SK-N-MC (cell line): ENCODE results near the gene UBE2O.
A peak's percentile ranks its signal among the peaks of the same experiment; 100 is the strongest.

Experiments used
- DNase-seq: peaks from one replicate; pipeline ENCODE4 v3.0.0-alpha.2; 2011; ENCODE audit warnings: low read depth, low spot score
- H3K27ac ChIP-seq: fragments of 200-600 bp; sonication (generic); 2 replicates; pipeline ENCODE4 v1.5.1; 2016; ENCODE audit warnings: mixed run types
- H3K36me3 ChIP-seq: fragments of 200-600 bp; sonication (generic); 2 replicates; pipeline ENCODE4 v1.6.1; 2017; ENCODE audit warnings: antibody characterized with exemption, low read length, mixed read lengths; ENCODE audit not compliant: insufficient read depth
- H3K4me3 ChIP-seq: fragments of 200-600 bp; sonication (generic); 2 replicates; pipeline ENCODE4 v1.5.1; 2016
- H3K9ac ChIP-seq: fragments of 200-600 bp; sonication (generic); 2 replicates; pipeline ENCODE4 v1.8.0; 2017; ENCODE audit warnings: mixed run types, mixed read lengths; ENCODE audit not compliant: insufficient read length
- H3K9me3 ChIP-seq: fragments of 200-600 bp; sonication (generic); 2 replicates; pipeline ENCODE4 v1.6.1; 2017; ENCODE audit warnings: low read depth, mild to moderate bottlenecking, antibody characterized with exemption, low read length, moderate library complexity, mixed read lengths
- EZH2 ChIP-seq: fragments of 200-600 bp; sonication (generic); IDR thresholded peaks from one replicate; pipeline ENCODE4 v1.6.1; 2017; ENCODE audit warnings: antibody characterized with exemption
- FOXP2 ChIP-seq: optimal IDR thresholded peaks from 2 replicates; pipeline ENCODE3; 2011; ENCODE audit warnings: mild to moderate bottlenecking, moderate library complexity; ENCODE audit not compliant: insufficient read depth; ENCODE audit errors: extremely low read length, control extremely low read depth
- POLR2AphosphoS5 ChIP-seq: IDR thresholded peaks from 2 replicates; pipeline ENCODE4 v1.6.1; 2012; ENCODE audit warnings: mild to moderate bottlenecking, low read depth, low read length, borderline replicate concordance

UBE2O gene

GRCh38 chr17:76471498-76472257 lies 18.7 kb upstream of the UBE2O start:
- Histone ChIP-seq H3K36me3 (no peaks in the 10 kb centered on the region), H3K27ac (no peak overlapping the region), H3K4me3 (no peak overlapping the region), H3K9me3 (no peaks in the 10 kb centered on the region), H3K9ac (no peak overlapping the region)
- no peak for DNase-seq
- TF ChIP-seq EZH2 (no peak), FOXP2 (no peak), POLR2AphosphoS5 (no peak)

GRCh38 chr17:76469991-76470739 lies 17.2 kb upstream of the UBE2O start:
- Histone ChIP-seq H3K9me3 (no peaks in the 10 kb centered on the region), H3K36me3 (no peaks in the 10 kb centered on the region), H3K4me3 (no peak overlapping the region), H3K9ac (no peak overlapping the region), H3K27ac (no peak overlapping the region)
- TF ChIP-seq FOXP2 (no peak), EZH2 (no peak), POLR2AphosphoS5 (no peak)
- DNase-seq, result no peak

GRCh38 chr17:76469076-76469990 lies 16.4 kb upstream of the UBE2O start:
- H3K4me3 ChIP-seq, result no peak overlapping the region
- TF ChIP-seq POLR2AphosphoS5 (no peak), EZH2 (no peak), FOXP2 (no peak)
- no peak for DNase-seq
- no peaks in the 10 kb centered on the region for H3K36me3 ChIP-seq
- no peak overlapping the region for H3K27ac ChIP-seq
- no peak overlapping the region for H3K9ac ChIP-seq
- H3K9me3 ChIP-seq, result no peaks in the 10 kb centered on the region

- no peaks in the 10 kb centered on the region for H3K36me3 ChIP-seq
- H3K9me3 ChIP-seq, result no peaks in the 10 kb centered on the region
- H3K9ac ChIP-seq, result no peak overlapping the region
- no peak overlapping the region for H3K4me3 ChIP-seq
- no peak for DNase-seq
- TF ChIP-seq POLR2AphosphoS5, result no peak
- TF ChIP-seq FOXP2, result no peak
- TF ChIP-seq EZH2, result no peak
- no peak overlapping the region for H3K27ac ChIP-seq
Measured at GRCh38 chr17:76468634-76469010, 15.7 kb upstream of the UBE2O start.

- Histone ChIP-seq H3K36me3 (no peaks in the 10 kb centered on the region), H3K4me3 (peak overlapping the region; percentile 52), H3K9me3 (no peaks in the 10 kb centered on the region), H3K9ac (no peak overlapping the region), H3K27ac (peak overlapping the region; percentile 15; the same call in 1 of the 2 replicates)
- TF ChIP-seq EZH2 (no peak), FOXP2 (no peak), POLR2AphosphoS5 (no peak)
- DNase-seq, result no peak
Measured at GRCh38 chr17:76467809-76468633, 15.1 kb upstream of the UBE2O start.

GRCh38 chr17:76467366-76467765 lies 14.4 kb upstream of the UBE2O start, which contains the start of gene AANAT:
Gene AANAT (plus strand): TSS chr17:76467603. CDS start chr17:76468747, 1,144 bp downstream.
- no peak within 1 kb of the TSS for H3K9ac ChIP-seq

GRCh38 chr17:76466775-76467130 lies 13.8 kb upstream of the UBE2O start:
- H3K36me3 ChIP-seq, result no peaks in the 10 kb centered on the region
- no peak overlapping the region for H3K4me3 ChIP-seq
- DNase-seq, result no peak
- H3K27ac ChIP-seq, result no peak overlapping the region
- no peak for TF ChIP-seq FOXP2
- no peak overlapping the region for H3K9ac ChIP-seq
- H3K9me3 ChIP-seq, result no peaks in the 10 kb centered on the region

More at GRCh38 chr17:76467366-76467765, 14.4 kb upstream of the UBE2O start, which contains the start of gene AANAT:
- H3K4me3 ChIP-seq, result peak within 1 kb of the TSS; percentile 52
- peak within 1 kb of the TSS; percentile 15; the same call in 1 of the 2 replicates for H3K27ac ChIP-seq
- H3K9me3 ChIP-seq, result no peaks in the 10 kb centered on the region
- TF ChIP-seq FOXP2, result no peak
- TF ChIP-seq EZH2, result no peak
- no peak for TF ChIP-seq POLR2AphosphoS5
- H3K36me3 ChIP-seq, result no peaks in the 10 kb centered on the region
- no peak for DNase-seq
